ENCODE results near the gene TSPYL2. TPM values are rescaled to one million over a fixed set of nuclear protein-coding genes. Genes with fewer than 3 reads are reported as not detected.

The TSPYL2 gene
- total RNA-seq, 1 experiment from 2014 or later, result 39.3 TPM

GRCh38 chrX:53075011-53075410, 7.2 kb upstream of the TSPYL2 start:
- no peak overlapping the region for H3K4me3 Mint-ChIP-seq (ENCODE audit: unreplicated experiment)
- H3K9me3 Mint-ChIP-seq (ENCODE audit: unreplicated experiment), result no peaks in the 10 kb centered on the region
- H3K36me3 Mint-ChIP-seq (ENCODE audit: insufficient read depth, unreplicated experiment), result no peaks in the 10 kb centered on the region
- intact Hi-C loops (cut with micrococcal nuclease), result no loop called here
- H3K4me1 Mint-ChIP-seq (ENCODE audit: insufficient read depth, unreplicated experiment), result peaks cover 13% of the 10 kb centered on the region
- H3K27me3 Mint-ChIP-seq (ENCODE audit: insufficient read depth, unreplicated experiment), result peaks cover 80% of the 10 kb centered on the region
- BruUV-seq (replicated peaks), result no TSS peak
- DNase-seq (ENCODE audit: unreplicated experiment), result peak; percentile 18
- TF ChIP-seq CTCF (IDR thresholded peaks at IDR 0.05; ENCODE audit: unreplicated experiment), result no peak
- POLR2A ChIA-PET, result no interaction called here
- no peak overlapping the region for H3K27ac Mint-ChIP-seq (ENCODE audit: low read depth, unreplicated experiment)
- CTCF ChIA-PET, result interaction anchor here (1.4 kb wide), 1 partner anchor 14 kb away, joined by 6 read pairs; no protein-coding TSS in a partner anchor

- no peak for TF ChIP-seq CTCF (IDR thresholded peaks at IDR 0.05; ENCODE audit: unreplicated experiment)
- Mint-ChIP-seq H3K27me3 (ENCODE audit: insufficient read depth, unreplicated experiment) (peaks cover 79% of the 10 kb centered on the region), H3K9me3 (ENCODE audit: unreplicated experiment) (no peaks in the 10 kb centered on the region), H3K4me3 (ENCODE audit: unreplicated experiment) (no peak overlapping the region), H3K27ac (ENCODE audit: low read depth, unreplicated experiment) (no peak overlapping the region), H3K4me1 (ENCODE audit: insufficient read depth, unreplicated experiment) (peaks cover 10% of the 10 kb centered on the region), H3K36me3 (ENCODE audit: insufficient read depth, unreplicated experiment) (peaks cover 6% of the 10 kb centered on the region)
- intact Hi-C loops (cut with micrococcal nuclease), result no loop called here
- no peak for DNase-seq (ENCODE audit: unreplicated experiment)
- ChIA-PET POLR2A (no interaction called here), CTCF (interaction anchor here (0.6 to 1.4 kb wide), 3 partner anchors 12 to 514 kb away, joined by 3 to 6 read pairs (median 5); no protein-coding TSS in a partner anchor)
- BruUV-seq (replicated peaks), result no TSS peak
Observed at GRCh38 chrX:53076671-53077070, 5.5 kb upstream of the TSPYL2 start.

GRCh38 chrX:53077207-53078197, 4.7 kb upstream of the TSPYL2 start:
- intact Hi-C loops (cut with micrococcal nuclease), result no loop called here
- H3K27ac Mint-ChIP-seq (ENCODE audit: low read depth, unreplicated experiment), result no peak overlapping the region
- BruUV-seq (replicated peaks), result no TSS peak

More at GRCh38 chrX:53077207-53078197, 4.7 kb upstream of the TSPYL2 start:
- Mint-ChIP-seq H3K27me3 (ENCODE audit: insufficient read depth, unreplicated experiment) (peaks cover 73% of the 10 kb centered on the region), H3K36me3 (ENCODE audit: insufficient read depth, unreplicated experiment) (peaks cover 12% of the 10 kb centered on the region), H3K9me3 (ENCODE audit: unreplicated experiment) (no peaks in the 10 kb centered on the region), H3K4me1 (ENCODE audit: insufficient read depth, unreplicated experiment) (peaks cover 2% of the 10 kb centered on the region), H3K4me3 (ENCODE audit: unreplicated experiment) (no peak overlapping the region)
- ChIA-PET POLR2A (no interaction called here), CTCF (interaction anchor here (0.6 to 1.2 kb wide), 2 partner anchors 12 to 515 kb away, joined by 3 to 5 read pairs; no protein-coding TSS in a partner anchor)
- TF ChIP-seq CTCF (IDR thresholded peaks at IDR 0.05; ENCODE audit: unreplicated experiment), result no peak
- no peak for DNase-seq (ENCODE audit: unreplicated experiment)
